Upper lobe of left lung (tissue), 6 donors: ENCODE results near the gene VAPB. TPM values are rescaled to one million over a fixed set of nuclear protein-coding genes. Genes with fewer than 3 reads are reported as not detected.
A peak's percentile ranks its signal among the peaks of the same experiment; 100 is the strongest.

Experiments
- ATAC-seq, 2 donors: fragments of 200-7000 bp; cut with Tn5 transposase; one replicate each; pipeline ENCODE4 v1.9.1; 2022; ENCODE audit warnings: mild to moderate bottlenecking in 2 of 2, moderate library complexity in 2 of 2; ENCODE audit not compliant: low FRiP score in 2 of 2
- DNase-seq, 2 donors: peaks; one replicate each; pipeline ENCODE4 v3.0.0-alpha.2; 2019 to 2020
- H3K27ac ChIP-seq, 4 donors: fragments of 200-600 bp; sonication (generic); one replicate each; pipeline ENCODE4 v1.5.1; 2016 to 2019
- H3K27me3 ChIP-seq, 4 donors: fragments of 200-600 bp; sonication (generic); one replicate each; pipeline ENCODE4 v1.5.1; 2017 to 2019
- H3K36me3 ChIP-seq, 4 donors: fragments of 200-600 bp; sonication (generic); one replicate each; pipeline ENCODE4 v1.5.1; 2016 to 2019
- H3K4me1 ChIP-seq, 4 donors: fragments of 200-600 bp; sonication (generic); one replicate each; pipeline ENCODE4 v1.5.1; 2018 to 2019
- H3K4me3 ChIP-seq, 4 donors: fragments of 200-600 bp; sonication (generic); one replicate each; pipeline ENCODE4 v1.5.1; 2017 to 2019; ENCODE audit warnings: mild to moderate bottlenecking in 2 of 4, moderate library complexity in 1 of 4
- H3K9me3 ChIP-seq, 4 donors: fragments of 200-600 bp; sonication (generic); one replicate each; pipeline ENCODE4 v1.5.1; 2018 to 2019
- EP300 ChIP-seq, 4 donors: sonication (generic); formaldehyde crosslinking; IDR thresholded peaks; one replicate each; pipeline ENCODE4 v1.5.1; 2017; ENCODE audit warnings: antibody characterized with exemption in 4 of 4, control low read depth in 2 of 4
- POLR2A ChIP-seq, 4 donors: fragments of 450-650 bp; IDR thresholded peaks; one replicate each; pipeline ENCODE4 v1.5.1; 2016 to 2017; ENCODE audit warnings: antibody characterized with exemption in 4 of 4, mild to moderate bottlenecking in 2 of 4
- POLR2AphosphoS5 ChIP-seq, 2 donors: sonication (generic); formaldehyde crosslinking; IDR thresholded peaks; one replicate each; pipeline ENCODE4 v1.5.1; 2017; ENCODE audit warnings: antibody characterized with exemption in 2 of 2
- WGBS, 2 donors: methylation state at CpG; one replicate each; pipeline ENCODE4 v1.1.5; 2017 to 2018; 5-methylcytosine and 5-hydroxymethylcytosine counted together
- total RNA-seq, 6 donors: library from RNA; depleted of rRNA in 4 of 6; stranded (reverse); fragments of >200 nt in 4 of 6; gene quantifications; one replicate each; pipeline versions ENCODE4 v1.1.0 to v1.2.1, GENCODE V29; 2016 to 2021
- TF ChIP-seq, protein P1 (sequence below), 6 experiments: fragments of 450-650 bp in 4 of 6; fragments of 200-600 bp in 2 of 6; sonication (generic) in 2 of 6; IDR thresholded peaks; one replicate each; pipeline ENCODE4 v1.5.1; 2016 to 2019; ENCODE audit warnings: antibody characterized with exemption in 6 of 6
- donor health status: DM: no; HTN: no; CAD: no; lungs with moderate emphysema.
- donor health status: DM: no; HTN: yes; CAD: no; lungs with severe emphysema.

VAPB gene
- total RNA-seq, 6 donors from 2014 or later, result 13.8 to 48.2 (median 33.7) TPM

DNA sequence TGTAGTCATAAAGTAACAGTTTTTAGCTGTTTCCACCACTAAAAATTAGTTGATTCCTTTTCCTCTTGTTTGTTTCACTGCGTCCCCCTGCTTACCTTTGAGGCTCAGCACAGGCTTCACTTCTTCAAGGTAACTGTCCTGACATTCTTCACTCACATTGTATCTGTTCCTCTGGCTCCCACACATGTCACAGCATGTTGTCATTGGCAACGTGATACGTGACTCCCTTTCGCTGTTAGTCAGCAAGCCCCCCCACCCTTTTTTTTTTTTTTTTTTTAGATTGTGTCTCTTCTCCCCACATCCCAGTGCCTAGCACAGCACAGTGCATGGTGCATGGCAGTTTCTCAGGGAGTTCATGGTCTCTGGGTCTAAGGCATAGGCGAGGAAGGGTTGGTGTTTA lies 13.3 kb downstream of the VAPB start:
- 87 to 93% methylated on average over 5 of the region's 5 CpGs for WGBS, 2 donors

DNA sequence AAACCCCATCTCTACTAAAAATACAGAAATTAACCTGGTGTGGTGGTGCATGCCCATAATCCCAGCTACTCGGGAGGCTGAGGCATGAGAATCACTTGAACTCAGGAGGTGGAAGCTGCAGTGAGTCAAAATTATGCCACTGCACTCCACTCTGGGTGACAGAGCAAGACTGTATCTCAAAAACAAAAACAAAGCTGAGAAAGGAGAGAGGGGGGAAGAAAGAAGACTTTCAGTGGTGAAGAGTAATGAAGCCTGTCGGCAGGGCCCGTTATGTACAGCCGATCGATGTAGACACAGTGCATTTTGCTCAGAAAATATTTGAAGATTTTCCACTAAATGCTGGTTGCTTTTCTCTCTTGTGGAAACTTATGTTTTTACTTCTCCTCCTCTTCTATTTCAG lies 13.8 kb downstream of the VAPB start:
- Histone ChIP-seq H3K36me3 (no peaks in the 10 kb centered on the region), H3K27me3 (no peaks in the 10 kb centered on the region), H3K27ac (no peak overlapping the region), H3K4me3 (no peak overlapping the region), H3K9me3 (no peaks in the 10 kb centered on the region), H3K4me1 (peaks cover 16 to 43% (median 20%) of the 10 kb centered on the region in 4 donors)
- WGBS, 2 donors, result 96 to 97% methylated on average over 5 of the region's 5 CpGs
- no peak for DNase-seq
- ATAC-seq, result no peak
- TF ChIP-seq, protein P1, sequence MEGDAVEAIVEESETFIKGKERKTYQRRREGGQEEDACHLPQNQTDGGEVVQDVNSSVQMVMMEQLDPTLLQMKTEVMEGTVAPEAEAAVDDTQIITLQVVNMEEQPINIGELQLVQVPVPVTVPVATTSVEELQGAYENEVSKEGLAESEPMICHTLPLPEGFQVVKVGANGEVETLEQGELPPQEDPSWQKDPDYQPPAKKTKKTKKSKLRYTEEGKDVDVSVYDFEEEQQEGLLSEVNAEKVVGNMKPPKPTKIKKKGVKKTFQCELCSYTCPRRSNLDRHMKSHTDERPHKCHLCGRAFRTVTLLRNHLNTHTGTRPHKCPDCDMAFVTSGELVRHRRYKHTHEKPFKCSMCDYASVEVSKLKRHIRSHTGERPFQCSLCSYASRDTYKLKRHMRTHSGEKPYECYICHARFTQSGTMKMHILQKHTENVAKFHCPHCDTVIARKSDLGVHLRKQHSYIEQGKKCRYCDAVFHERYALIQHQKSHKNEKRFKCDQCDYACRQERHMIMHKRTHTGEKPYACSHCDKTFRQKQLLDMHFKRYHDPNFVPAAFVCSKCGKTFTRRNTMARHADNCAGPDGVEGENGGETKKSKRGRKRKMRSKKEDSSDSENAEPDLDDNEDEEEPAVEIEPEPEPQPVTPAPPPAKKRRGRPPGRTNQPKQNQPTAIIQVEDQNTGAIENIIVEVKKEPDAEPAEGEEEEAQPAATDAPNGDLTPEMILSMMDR (IDR thresholded peaks at IDR 0.05), result no peak
- TF ChIP-seq POLR2A (IDR thresholded peaks at IDR 0.05) (no peak), EP300 (IDR thresholded peaks at IDR 0.05) (no peak), POLR2AphosphoS5 (IDR thresholded peaks at IDR 0.05) (no peak)

More for the DNA sequence above, 13.3 kb downstream of the VAPB start:
- Histone ChIP-seq H3K27me3 (no peaks in the 10 kb centered on the region), H3K36me3 (no peaks in the 10 kb centered on the region), H3K9me3 (no peaks in the 10 kb centered on the region), H3K27ac (no peak overlapping the region), H3K4me1 (peaks cover 17 to 45% (median 24%) of the 10 kb centered on the region in 4 donors), H3K4me3 (no peak overlapping the region)
- no peak for DNase-seq
- TF ChIP-seq, protein P1 (IDR thresholded peaks at IDR 0.05), result no peak
- TF ChIP-seq POLR2AphosphoS5 (IDR thresholded peaks at IDR 0.05), result no peak
- TF ChIP-seq EP300 (IDR thresholded peaks at IDR 0.05), result no peak
- no peak for TF ChIP-seq POLR2A (IDR thresholded peaks at IDR 0.05)
- no peak for ATAC-seq

DNA sequence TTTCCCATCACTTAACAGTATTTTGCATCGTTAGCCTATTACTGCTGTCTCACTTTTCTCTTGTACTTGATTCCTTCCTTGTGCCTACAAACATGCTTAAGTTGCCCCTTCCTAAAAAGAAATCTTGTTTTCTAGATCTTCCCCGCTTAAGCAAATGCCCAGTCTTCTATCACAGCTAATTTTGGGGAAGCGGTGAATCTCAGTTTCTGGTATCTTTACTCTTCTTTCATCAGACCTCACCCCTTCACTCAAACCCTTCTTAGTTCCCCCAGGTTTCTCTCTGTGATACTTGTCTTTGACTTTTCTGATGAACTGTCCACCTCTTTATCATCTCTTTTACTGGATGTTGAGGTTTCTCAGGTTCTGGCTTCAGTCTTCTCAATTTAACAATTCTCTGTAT lies 14.2 kb downstream of the VAPB start:
- no peak for ATAC-seq
- H3K4me1 ChIP-seq, result peaks cover 12 to 45% (median 19%) of the 10 kb centered on the region in 4 donors

DNA sequence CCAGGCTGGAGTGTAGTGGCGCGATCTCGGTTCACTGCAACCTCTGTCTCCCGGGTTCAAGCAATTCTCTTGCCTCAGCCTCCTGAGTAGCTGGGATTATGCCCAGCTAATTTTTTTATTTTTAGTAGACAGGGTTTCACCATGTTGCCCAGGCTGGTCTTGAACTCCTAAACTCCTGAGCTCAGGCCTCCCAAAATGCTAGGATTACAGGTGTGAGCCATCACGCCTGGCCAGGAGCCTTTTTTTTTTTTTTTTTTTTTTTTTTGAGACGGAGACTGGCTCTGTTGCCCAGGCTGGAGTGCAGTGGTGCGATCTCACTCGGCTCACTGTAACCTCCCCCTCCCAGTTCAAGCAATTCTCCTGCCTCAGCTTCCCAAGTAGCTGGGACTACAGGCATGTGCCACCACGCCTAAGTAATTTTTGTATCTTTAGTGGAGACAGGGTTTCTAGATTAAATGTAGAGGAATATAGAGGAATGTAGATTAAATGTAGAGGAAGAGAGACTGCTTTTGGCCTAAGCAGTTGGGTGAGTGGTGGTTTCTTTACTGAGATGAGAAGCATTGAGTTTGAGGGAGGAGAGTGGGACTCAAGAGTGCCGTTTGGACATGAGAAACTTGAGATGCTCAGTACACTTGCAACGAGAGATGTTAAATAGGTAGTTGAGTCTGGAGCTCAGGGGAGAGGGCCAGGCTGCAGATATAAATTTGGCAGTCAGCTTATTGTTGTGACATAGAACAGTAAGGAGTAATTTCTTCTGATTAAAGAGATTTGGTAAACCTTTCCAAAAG lies 16.7 kb downstream of the VAPB start:
- no peak for ATAC-seq
- Histone ChIP-seq H3K4me1 (peaks cover 16 to 59% (median 31%) of the 10 kb centered on the region in 4 donors), H3K36me3 (no peaks in the 10 kb centered on the region), H3K9me3 (no peaks in the 10 kb centered on the region), H3K27ac (no peak overlapping the region), H3K4me3 (no peak overlapping the region), H3K27me3 (no peaks in the 10 kb centered on the region)
- 81 to 82% methylated on average over 11 of the region's 11 CpGs for WGBS, 2 donors
- TF ChIP-seq POLR2A (IDR thresholded peaks at IDR 0.05) (no peak), EP300 (IDR thresholded peaks at IDR 0.05) (no peak), POLR2AphosphoS5 (IDR thresholded peaks at IDR 0.05) (no peak)
- TF ChIP-seq, protein P1 (IDR thresholded peaks at IDR 0.05), result no peak
- no peak for DNase-seq

More for the DNA sequence above, 14.2 kb downstream of the VAPB start:
- no peak for DNase-seq
- H3K27ac ChIP-seq, result no peak overlapping the region
- no peak overlapping the region for H3K4me3 ChIP-seq
- 86 to 87% methylated on average over 3 of the region's 3 CpGs for WGBS, 2 donors
- no peaks in the 10 kb centered on the region for H3K27me3 ChIP-seq
- TF ChIP-seq EP300 (IDR thresholded peaks at IDR 0.05), result no peak
- no peak for TF ChIP-seq POLR2AphosphoS5 (IDR thresholded peaks at IDR 0.05)
- no peaks in the 10 kb centered on the region for H3K9me3 ChIP-seq
- H3K36me3 ChIP-seq, result no peaks in the 10 kb centered on the region

DNA sequence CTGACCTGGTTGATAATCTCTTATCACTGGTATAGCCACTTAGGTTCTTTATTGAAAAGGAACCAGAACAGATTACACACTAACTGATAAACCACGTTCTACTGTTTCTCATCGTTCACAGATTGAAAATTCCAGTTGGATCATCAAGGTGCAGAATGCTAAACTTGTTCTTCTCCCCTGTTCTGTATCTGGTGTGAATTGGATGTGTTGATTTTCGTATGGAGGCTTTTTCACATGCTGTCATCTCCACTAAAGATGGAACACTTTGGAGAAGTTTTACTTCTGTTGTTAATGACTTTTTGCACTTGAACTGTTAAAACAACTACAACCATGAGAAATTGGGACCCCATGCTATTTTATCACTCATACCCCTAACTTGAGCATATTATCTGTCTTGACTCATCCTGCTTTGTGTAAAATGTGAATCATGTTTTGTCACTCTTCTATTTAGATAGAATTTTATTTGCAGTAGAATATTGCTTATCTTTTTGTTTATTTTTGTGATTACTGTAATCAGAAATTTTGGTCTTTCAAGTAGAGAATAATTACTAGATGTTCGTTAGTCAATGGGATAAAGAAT lies 17.5 kb downstream of the VAPB start:
- H3K9me3 ChIP-seq, result no peaks in the 10 kb centered on the region
- no peaks in the 10 kb centered on the region for H3K36me3 ChIP-seq
- TF ChIP-seq EP300 (IDR thresholded peaks at IDR 0.05) (no peak), POLR2AphosphoS5 (IDR thresholded peaks at IDR 0.05) (no peak), POLR2A (IDR thresholded peaks at IDR 0.05) (no peak)
- TF ChIP-seq, protein P1 (IDR thresholded peaks at IDR 0.05), result no peak
- WGBS, 2 donors, result 62 to 72% methylated on average over 4 of the region's 4 CpGs
- H3K27me3 ChIP-seq, result no peaks in the 10 kb centered on the region
- peak overlapping the region in 1 of 4 donors; percentile 24 for H3K27ac ChIP-seq
- DNase-seq (no peak), ATAC-seq (no peak)
- H3K4me1 ChIP-seq, result peaks cover 13 to 51% (median 25%) of the 10 kb centered on the region in 4 donors
- H3K4me3 ChIP-seq, result no peak overlapping the region
